Smooth muscle cell (in vitro differentiated cells): ENCODE data around the gene CDC25C. TPM values are rescaled to one million over a fixed set of nuclear protein-coding genes. Genes with fewer than 3 reads are reported as not detected.
"Not testable (repeated sequence)": the region's sequence is repeated elsewhere in the genome, so short reads cannot be mapped to it uniquely, and the experiment has no call there.

Experiments
- DNase-seq: peaks from one replicate; lab custom pipeline; 2025; ENCODE audit not compliant: unreplicated experiment; lab: John Stamatoyannopoulos, UW
- H2AFZ ChIP-seq: fragments of 200-600 bp; sonication (generic); 2 replicates; pipeline ENCODE4 v1.6.0; 2016; ENCODE audit warnings: antibody characterized with exemption, low read depth, mild to moderate bottlenecking
- H3F3A ChIP-seq: fragments of 200-600 bp; sonication (generic); 2 replicates; pipeline ENCODE4 v1.6.0; 2017; ENCODE audit warnings: antibody characterized with exemption, low read depth
- H3K27ac ChIP-seq: fragments of 200-600 bp; sonication (generic); 2 replicates; pipeline ENCODE4 v1.5.1; 2016; ENCODE audit warnings: low read depth, mild to moderate bottlenecking
- H3K27me3 ChIP-seq: fragments of 200-600 bp; sonication (generic); 2 replicates; pipeline ENCODE4 v1.6.1; 2016; ENCODE audit warnings: low read depth, mild to moderate bottlenecking
- H3K36me3 ChIP-seq: fragments of 200-600 bp; sonication (generic); 2 replicates; pipeline ENCODE4 v1.5.1; 2016; ENCODE audit warnings: low read depth
- H3K4me1 ChIP-seq: fragments of 200-600 bp; sonication (generic); 2 replicates; pipeline ENCODE4 v1.5.1; 2016; ENCODE audit warnings: low read depth
- H3K4me2 ChIP-seq: fragments of 200-600 bp; sonication (generic); 2 replicates; pipeline ENCODE4 v1.6.0; 2016; ENCODE audit warnings: mild to moderate bottlenecking
- H3K4me3 ChIP-seq: fragments of 200-600 bp; sonication (generic); 2 replicates; pipeline ENCODE4 v1.5.1; 2016; ENCODE audit warnings: mild to moderate bottlenecking
- H3K79me2 ChIP-seq: fragments of 200-600 bp; sonication (generic); 2 replicates; pipeline ENCODE4 v1.6.0; 2016; ENCODE audit warnings: low read depth, mild to moderate bottlenecking
- H3K9ac ChIP-seq: fragments of 200-600 bp; sonication (generic); 2 replicates; pipeline ENCODE4 v1.6.0; 2016; ENCODE audit warnings: low read depth
- H3K9me3 ChIP-seq: fragments of 200-600 bp; sonication (generic); replicated peaks from 2 replicates; pipeline ENCODE4 v1.5.1; 2016; ENCODE audit warnings: low read depth
- H4K20me1 ChIP-seq: fragments of 200-600 bp; sonication (generic); 2 replicates; pipeline ENCODE4 v1.6.0; 2016; ENCODE audit warnings: low read depth
- WGBS: methylation state at CpG from one replicate; pipeline ENCODE4 v1.1.7; 2016; ENCODE audit warnings: low lambda C conversion rate; 5-methylcytosine and 5-hydroxymethylcytosine counted together
- polyA plus RNA-seq: library from polyadenylated mRNA; unstranded; fragments of >200 nt; fragmentation: Nextera tagmentation; extraction: Ambion mirVana; gene quantifications from 2 replicates; pipeline ENCODE4 v1.2.1, GENCODE V29; 2016
- total RNA-seq: library from RNA; depleted of rRNA; stranded (reverse); fragments of >200 nt; gene quantifications from 2 replicates; pipeline ENCODE4 v1.2.3, GENCODE V29; 2014
- TF ChIP-seq, protein P1 (sequence below): fragments of 200-600 bp; sonication (generic); IDR thresholded peaks from 2 replicates; pipeline ENCODE4 v1.5.1; 2017; ENCODE audit warnings: borderline replicate concordance, mild to moderate bottlenecking, antibody characterized with exemption; ENCODE audit not compliant: insufficient read depth, poor library complexity, severe bottlenecking

CDC25C gene
- total and polyA plus RNA-seq, 2 experiments from 2014 or later, result 2.6 to 3.0 TPM

DNA sequence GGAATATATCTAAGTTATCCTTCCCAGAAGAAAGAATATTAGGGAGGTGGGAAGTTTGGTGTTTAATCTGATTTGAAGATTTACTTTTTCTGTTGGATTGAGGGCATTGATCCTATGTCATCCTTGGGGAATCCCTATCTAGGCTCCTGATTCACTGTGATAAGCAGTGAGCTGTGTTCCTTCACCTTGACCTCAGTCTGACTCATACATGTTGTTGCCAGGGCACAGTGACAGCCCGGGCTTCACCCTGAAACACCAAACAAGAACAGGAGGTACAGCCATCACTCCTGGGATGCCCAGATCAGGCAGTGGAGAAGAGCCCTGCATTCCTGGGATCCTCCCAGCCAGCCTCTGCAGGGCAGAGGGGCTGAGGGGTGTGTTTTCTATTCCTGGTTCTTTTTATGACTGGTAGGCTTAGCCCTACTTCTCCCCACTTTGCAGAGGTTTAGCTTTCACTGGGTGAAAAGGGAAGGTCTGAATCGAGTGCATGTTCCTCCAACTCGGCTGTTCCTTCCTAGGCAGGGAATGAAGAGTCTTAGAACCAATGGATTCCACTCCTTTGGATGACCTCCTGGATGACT is 3.4 kb upstream of the CDC25C start:
- Histone ChIP-seq H3K9me3 (no peaks in the 10 kb centered on the region), H3K4me2 (no peak overlapping the region), H3K27ac (no peak overlapping the region), H3K4me3 (no peak overlapping the region), H2AFZ (no peak overlapping the region), H3K27me3 (no peaks in the 10 kb centered on the region), H3K9ac (no peak overlapping the region), H3F3A (no peaks in the 10 kb centered on the region), H3K79me2 (peaks cover 25% of the 10 kb centered on the region), H3K4me1 (peaks cover 22% of the 10 kb centered on the region), H3K36me3 (no peaks in the 10 kb centered on the region), H4K20me1 (peaks cover 17% of the 10 kb centered on the region)
- WGBS, result 70% methylated on average over 3 of the region's 3 CpGs
- no peak for DNase-seq
- TF ChIP-seq, protein P1, sequence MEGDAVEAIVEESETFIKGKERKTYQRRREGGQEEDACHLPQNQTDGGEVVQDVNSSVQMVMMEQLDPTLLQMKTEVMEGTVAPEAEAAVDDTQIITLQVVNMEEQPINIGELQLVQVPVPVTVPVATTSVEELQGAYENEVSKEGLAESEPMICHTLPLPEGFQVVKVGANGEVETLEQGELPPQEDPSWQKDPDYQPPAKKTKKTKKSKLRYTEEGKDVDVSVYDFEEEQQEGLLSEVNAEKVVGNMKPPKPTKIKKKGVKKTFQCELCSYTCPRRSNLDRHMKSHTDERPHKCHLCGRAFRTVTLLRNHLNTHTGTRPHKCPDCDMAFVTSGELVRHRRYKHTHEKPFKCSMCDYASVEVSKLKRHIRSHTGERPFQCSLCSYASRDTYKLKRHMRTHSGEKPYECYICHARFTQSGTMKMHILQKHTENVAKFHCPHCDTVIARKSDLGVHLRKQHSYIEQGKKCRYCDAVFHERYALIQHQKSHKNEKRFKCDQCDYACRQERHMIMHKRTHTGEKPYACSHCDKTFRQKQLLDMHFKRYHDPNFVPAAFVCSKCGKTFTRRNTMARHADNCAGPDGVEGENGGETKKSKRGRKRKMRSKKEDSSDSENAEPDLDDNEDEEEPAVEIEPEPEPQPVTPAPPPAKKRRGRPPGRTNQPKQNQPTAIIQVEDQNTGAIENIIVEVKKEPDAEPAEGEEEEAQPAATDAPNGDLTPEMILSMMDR, result no peak

DNA sequence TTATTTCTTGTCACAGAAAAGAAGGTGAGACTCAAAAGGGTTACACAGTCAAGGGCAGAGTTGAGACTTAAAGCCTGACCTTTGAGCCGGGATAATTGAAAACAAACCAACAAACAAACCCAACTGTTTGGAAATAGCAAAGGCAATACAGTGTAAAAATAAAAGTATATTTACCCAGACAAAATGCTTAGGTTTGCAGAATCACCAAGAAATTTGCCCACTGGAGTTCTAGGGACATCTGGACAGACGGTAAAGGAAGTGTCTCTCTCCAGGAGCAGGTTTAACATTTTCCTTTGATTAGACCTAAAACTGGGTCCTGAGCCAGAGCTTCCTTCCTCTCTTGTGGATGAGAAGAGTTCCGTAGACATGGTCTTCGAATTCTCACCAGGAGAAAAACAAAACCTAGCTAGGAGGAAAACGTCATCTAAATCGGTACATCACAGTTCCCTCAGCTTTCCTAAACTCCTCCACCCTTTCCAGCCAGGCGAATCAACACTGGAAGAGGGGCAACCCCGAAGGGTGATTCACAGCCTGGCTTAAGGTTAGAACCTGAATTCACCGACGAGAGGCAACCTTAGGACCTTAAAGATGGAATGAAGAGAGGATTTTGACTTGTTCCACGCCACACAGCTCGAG is 673 bp downstream of the CDC25C start:
- Histone ChIP-seq H3K27ac (no peak overlapping the region), H3K36me3 (no peaks in the 10 kb centered on the region), H2AFZ (peak overlapping the region; percentile 93), H3K27me3 (no peaks in the 10 kb centered on the region), H3K4me3 (peak overlapping the region; percentile 70), H3K9me3 (no peaks in the 10 kb centered on the region), H3F3A (no peaks in the 10 kb centered on the region), H3K4me1 (peaks cover 11% of the 10 kb centered on the region), H3K4me2 (peak overlapping the region; percentile 97), H4K20me1 (no peaks in the 10 kb centered on the region), H3K9ac (peak overlapping the region; percentile 51), H3K79me2 (peaks cover 9% of the 10 kb centered on the region)
- DNase-seq, result no peak
- WGBS, result 10% methylated on average over 12 of the region's 12 CpGs
- TF ChIP-seq, protein P1, result no peak

GRCh38 chr5:138318211-138318610 is 13.4 kb downstream of the CDC25C start:
- not testable (repeated sequence) for H3K27me3 ChIP-seq, H3K79me2 ChIP-seq, H2AFZ ChIP-seq, H3K27ac ChIP-seq, H3K4me2 ChIP-seq, H3K36me3 ChIP-seq, H3K4me3 ChIP-seq, H4K20me1 ChIP-seq, H3F3A ChIP-seq, H3K9me3 ChIP-seq, DNase-seq, H3K9ac ChIP-seq, H3K4me1 ChIP-seq
- WGBS, result 94% methylated on average over 4 of the region's 4 CpGs

- WGBS, result 100% methylated on average over 3 of the region's 3 CpGs
- no peaks in the 10 kb centered on the region for H3K9me3 ChIP-seq
- H4K20me1 ChIP-seq, result no peaks in the 10 kb centered on the region
- DNase-seq, result no peak
- H3K27me3 ChIP-seq, result no peaks in the 10 kb centered on the region
- no peaks in the 10 kb centered on the region for H3K4me1 ChIP-seq
- TF ChIP-seq, protein P1, result no peak
- no peaks in the 10 kb centered on the region for H3K79me2 ChIP-seq
- no peaks in the 10 kb centered on the region for H3K36me3 ChIP-seq
- H3K4me3 ChIP-seq, result no peak overlapping the region
- H3K4me2 ChIP-seq, result no peak overlapping the region
- H3K27ac ChIP-seq, result no peak overlapping the region
- H3K9ac ChIP-seq, result no peak overlapping the region
- H3F3A ChIP-seq, result no peaks in the 10 kb centered on the region
- no peak overlapping the region for H2AFZ ChIP-seq
Observed at GRCh38 chr5:138316355-138316754, 15.2 kb downstream of the CDC25C start.
